ENCODE measurements around the gene EFNA5. TPM values are rescaled to one million over a fixed set of nuclear protein-coding genes. Genes with fewer than 3 reads are reported as not detected.

Gene EFNA5
- total RNA-seq, 1 experiment from 2014 or later = 51.2 TPM

- TF ChIP-seq, protein P1, sequence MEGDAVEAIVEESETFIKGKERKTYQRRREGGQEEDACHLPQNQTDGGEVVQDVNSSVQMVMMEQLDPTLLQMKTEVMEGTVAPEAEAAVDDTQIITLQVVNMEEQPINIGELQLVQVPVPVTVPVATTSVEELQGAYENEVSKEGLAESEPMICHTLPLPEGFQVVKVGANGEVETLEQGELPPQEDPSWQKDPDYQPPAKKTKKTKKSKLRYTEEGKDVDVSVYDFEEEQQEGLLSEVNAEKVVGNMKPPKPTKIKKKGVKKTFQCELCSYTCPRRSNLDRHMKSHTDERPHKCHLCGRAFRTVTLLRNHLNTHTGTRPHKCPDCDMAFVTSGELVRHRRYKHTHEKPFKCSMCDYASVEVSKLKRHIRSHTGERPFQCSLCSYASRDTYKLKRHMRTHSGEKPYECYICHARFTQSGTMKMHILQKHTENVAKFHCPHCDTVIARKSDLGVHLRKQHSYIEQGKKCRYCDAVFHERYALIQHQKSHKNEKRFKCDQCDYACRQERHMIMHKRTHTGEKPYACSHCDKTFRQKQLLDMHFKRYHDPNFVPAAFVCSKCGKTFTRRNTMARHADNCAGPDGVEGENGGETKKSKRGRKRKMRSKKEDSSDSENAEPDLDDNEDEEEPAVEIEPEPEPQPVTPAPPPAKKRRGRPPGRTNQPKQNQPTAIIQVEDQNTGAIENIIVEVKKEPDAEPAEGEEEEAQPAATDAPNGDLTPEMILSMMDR (IDR thresholded peaks at IDR 0.05; ENCODE audit: unreplicated experiment) = no peak
- intact Hi-C loops (cut with micrococcal nuclease) = no loop called here
- Mint-ChIP-seq H3K9me3 (ENCODE audit: unreplicated experiment) (no peaks in the 10 kb centered on the region), H3K36me3 (ENCODE audit: insufficient read depth, unreplicated experiment) (peaks cover 5% of the 10 kb centered on the region), H3K4me1 (ENCODE audit: insufficient read depth, unreplicated experiment) (peaks cover 16% of the 10 kb centered on the region), H3K4me3 (ENCODE audit: unreplicated experiment) (no peak overlapping the region), H3K27ac (ENCODE audit: low read depth, unreplicated experiment) (no peak overlapping the region), H3K27me3 (ENCODE audit: insufficient read depth, unreplicated experiment) (no peaks in the 10 kb centered on the region)
- ChIA-PET CTCF (interaction anchor here (0.6 to 2.0 kb wide), 4 partner anchors 9 to 1353 kb away, joined by 3 to 7 read pairs (median 4); no protein-coding TSS in a partner anchor), POLR2A (interaction anchor here (0.8 to 6.6 kb wide), 3 partner anchors 8 to 53 kb away, joined by 3 to 35 read pairs (median 3); no protein-coding TSS in a partner anchor)
- BruUV-seq (replicated peaks) = no TSS peak
- no peak for DNase-seq (ENCODE audit: unreplicated experiment)
Measured at GRCh38 chr5:107624235-107624634, 46.5 kb downstream of the EFNA5 start.

- Mint-ChIP-seq H3K4me3 (ENCODE audit: unreplicated experiment) (no peak overlapping the region), H3K36me3 (ENCODE audit: insufficient read depth, unreplicated experiment) (peaks cover 5% of the 10 kb centered on the region), H3K4me1 (ENCODE audit: insufficient read depth, unreplicated experiment) (peaks cover 36% of the 10 kb centered on the region), H3K27ac (ENCODE audit: low read depth, unreplicated experiment) (no peak overlapping the region), H3K9me3 (ENCODE audit: unreplicated experiment) (no peaks in the 10 kb centered on the region), H3K27me3 (ENCODE audit: insufficient read depth, unreplicated experiment) (no peaks in the 10 kb centered on the region)
- DNase-seq (ENCODE audit: unreplicated experiment) = no peak
- ChIA-PET CTCF (no interaction called here), POLR2A (interaction anchor here (0.9 kb wide), 1 partner anchor 20 kb away, joined by 3 read pairs; no protein-coding TSS in a partner anchor)
- intact Hi-C loops (cut with micrococcal nuclease) = no loop called here
- no TSS peak for BruUV-seq (replicated peaks)
- TF ChIP-seq, protein P1 (IDR thresholded peaks at IDR 0.05; ENCODE audit: unreplicated experiment) = no peak
Measured at GRCh38 chr5:107621089-107621488, 49.6 kb downstream of the EFNA5 start.

GRCh38 chr5:107619781-107620180 is 51.0 kb downstream of the EFNA5 start:
- peak overlapping the region; percentile 15 for H3K27ac Mint-ChIP-seq (ENCODE audit: low read depth, unreplicated experiment)
- no peaks in the 10 kb centered on the region for H3K9me3 Mint-ChIP-seq (ENCODE audit: unreplicated experiment)
- H3K4me1 Mint-ChIP-seq (ENCODE audit: insufficient read depth, unreplicated experiment) = peaks cover 42% of the 10 kb centered on the region
- H3K27me3 Mint-ChIP-seq (ENCODE audit: insufficient read depth, unreplicated experiment) = no peaks in the 10 kb centered on the region
- H3K36me3 Mint-ChIP-seq (ENCODE audit: insufficient read depth, unreplicated experiment) = no peaks in the 10 kb centered on the region
- ChIA-PET CTCF (interaction anchor here (0.6 kb wide), 1 partner anchor 36 kb away, joined by 3 read pairs; no protein-coding TSS in a partner anchor), POLR2A (interaction anchor here (0.7 to 1.0 kb wide), 3 partner anchors 18 to 52 kb away, joined by 3 to 6 read pairs (median 3); no protein-coding TSS in a partner anchor)
- intact Hi-C loops (cut with micrococcal nuclease) = loop anchor here (2.0 kb wide), 1 partner anchor 47 kb away; no protein-coding TSS in a partner anchor
- no TSS peak for BruUV-seq (replicated peaks)
- DNase-seq (ENCODE audit: unreplicated experiment) = no peak
- H3K4me3 Mint-ChIP-seq (ENCODE audit: unreplicated experiment) = no peak overlapping the region
- TF ChIP-seq, protein P1 (IDR thresholded peaks at IDR 0.05; ENCODE audit: unreplicated experiment) = no peak

GRCh38 chr5:107618242-107618641 is 52.5 kb downstream of the EFNA5 start:
- TF ChIP-seq, protein P1 (IDR thresholded peaks at IDR 0.05; ENCODE audit: unreplicated experiment) = no peak
- intact Hi-C loops (cut with micrococcal nuclease) = loop anchor here (2.0 kb wide), 1 partner anchor 49 kb away; no protein-coding TSS in a partner anchor
- DNase-seq (ENCODE audit: unreplicated experiment) = peak; percentile 46
- BruUV-seq (replicated peaks) = no TSS peak
- H3K27me3 Mint-ChIP-seq (ENCODE audit: insufficient read depth, unreplicated experiment) = no peaks in the 10 kb centered on the region
- no peak overlapping the region for H3K27ac Mint-ChIP-seq (ENCODE audit: low read depth, unreplicated experiment)
- peaks cover 55% of the 10 kb centered on the region for H3K4me1 Mint-ChIP-seq (ENCODE audit: insufficient read depth, unreplicated experiment)
- ChIA-PET CTCF (interaction anchor here (0.7 kb wide), 1 partner anchor 102 kb away, joined by 3 read pairs; no protein-coding TSS in a partner anchor), POLR2A (interaction anchor here (0.6 to 6.1 kb wide), 6 partner anchors 9 to 784 kb away, joined by 3 to 42 read pairs (median 4); no protein-coding TSS in a partner anchor)
- no peaks in the 10 kb centered on the region for H3K36me3 Mint-ChIP-seq (ENCODE audit: insufficient read depth, unreplicated experiment)
- H3K9me3 Mint-ChIP-seq (ENCODE audit: unreplicated experiment) = no peaks in the 10 kb centered on the region
- H3K4me3 Mint-ChIP-seq (ENCODE audit: unreplicated experiment) = no peak overlapping the region

Measured in MCF 10A (cell line).